Progenitor cell of endocrine pancreas (in vitro differentiated cells): ENCODE data around the gene KRTAP1-4. TPM values are rescaled to one million over a fixed set of nuclear protein-coding genes. Genes with fewer than 3 reads are reported as not detected.
"Not testable (repeated sequence)": the region's sequence is repeated elsewhere in the genome, so short reads cannot be mapped to it uniquely, and the experiment has no call there.

Experiments
- DNase-seq: peaks from one replicate; pipeline ENCODE4 v3.0.0; 2021; ENCODE audit warnings: low spot score; ENCODE audit not compliant: unreplicated experiment
- H3K27ac Mint-ChIP-seq: 2 replicates; pipeline ENCODE4 v1.8.0; 2021; ENCODE audit warnings: mild to moderate bottlenecking, moderate library complexity, mixed read lengths
- H3K27me3 Mint-ChIP-seq: 2 replicates; pipeline ENCODE4 v1.8.0; 2021; ENCODE audit warnings: mixed read lengths
- H3K36me3 Mint-ChIP-seq: 2 replicates; pipeline ENCODE4 v1.8.0; 2022; ENCODE audit warnings: mixed read lengths; ENCODE audit not compliant: insufficient read depth
- H3K4me1 Mint-ChIP-seq: 2 replicates; pipeline ENCODE4 v1.8.0; 2021; ENCODE audit warnings: low read depth, mixed read lengths
- H3K4me3 Mint-ChIP-seq: 2 replicates; pipeline ENCODE4 v1.8.0; 2021; ENCODE audit warnings: low read depth, mild to moderate bottlenecking, moderate library complexity, mixed read lengths
- H3K9me3 Mint-ChIP-seq: 2 replicates; pipeline ENCODE4 v1.8.0; 2021; ENCODE audit warnings: low read depth, mixed read lengths
- CTCF ChIP-seq: fragments of 200-600 bp; sonication (generic); IDR thresholded peaks from one replicate; pipeline ENCODE4 v1.5.0; 2021; ENCODE audit warnings: antibody characterized with exemption, mild to moderate bottlenecking; ENCODE audit not compliant: unreplicated experiment
- total RNA-seq: library from RNA; stranded (reverse); gene quantifications from 2 replicates; pipeline ENCODE4 v1.2.1, GENCODE V29; 2021

The KRTAP1-4 gene
- total RNA-seq, 1 donor from 2014 or later = not detected

- H3K27ac Mint-ChIP-seq = peak within 1 kb of the TSS; percentile 87
- TF ChIP-seq CTCF = no peak
- no peak for DNase-seq
- peaks cover 6% of the 10 kb centered on the region for H3K9me3 Mint-ChIP-seq
- no peaks in the 10 kb centered on the region for H3K36me3 Mint-ChIP-seq
- peaks cover 10% of the 10 kb centered on the region for H3K4me1 Mint-ChIP-seq
- H3K4me3 Mint-ChIP-seq = no peak within 1 kb of the TSS
- H3K27me3 Mint-ChIP-seq = no peaks in the 10 kb centered on the region
Observed at GRCh38 chr17:41060052-41060604, 30.1 kb upstream of the KRTAP1-4 start, which contains the start of gene KRTAP2-3. Gene KRTAP2-3 (minus strand): TSS chr17:41060114. CDS start chr17:41060050, 64 bp downstream.

- H3K9me3 Mint-ChIP-seq, H3K4me3 Mint-ChIP-seq, H3K36me3 Mint-ChIP-seq, H3K27ac Mint-ChIP-seq, H3K4me1 Mint-ChIP-seq, H3K27me3 Mint-ChIP-seq, DNase-seq: not testable (repeated sequence)
Observed at GRCh38 chr17:41059276-41060051, 29.5 kb upstream of the KRTAP1-4 start.

GRCh38 chr17:41058741-41059140 is 28.7 kb upstream of the KRTAP1-4 start:
- no peak for DNase-seq
- TF ChIP-seq CTCF = no peak
- H3K27me3 Mint-ChIP-seq = no peaks in the 10 kb centered on the region
- H3K9me3 Mint-ChIP-seq = peaks cover 6% of the 10 kb centered on the region
- no peaks in the 10 kb centered on the region for H3K36me3 Mint-ChIP-seq
- H3K4me3 Mint-ChIP-seq = no peak overlapping the region
- peaks cover 8% of the 10 kb centered on the region for H3K4me1 Mint-ChIP-seq
- no peak overlapping the region for H3K27ac Mint-ChIP-seq

- Mint-ChIP-seq H3K27ac (no peak overlapping the region), H3K27me3 (no peaks in the 10 kb centered on the region), H3K4me3 (no peak overlapping the region), H3K9me3 (peaks cover 15% of the 10 kb centered on the region), H3K36me3 (peaks cover 2% of the 10 kb centered on the region), H3K4me1 (peaks cover 8% of the 10 kb centered on the region)
- no peak for TF ChIP-seq CTCF
- no peak for DNase-seq
Observed at GRCh38 chr17:41057547-41057946, 27.6 kb upstream of the KRTAP1-4 start.

GRCh38 chr17:41055130-41055529 is 25.1 kb upstream of the KRTAP1-4 start, which contains the start of gene KRTAP2-2:
Gene KRTAP2-2 (minus strand): TSS chr17:41055230. CDS start chr17:41055211, 19 bp downstream.
- peaks cover 17% of the 10 kb centered on the region for H3K9me3 Mint-ChIP-seq
- not testable (repeated sequence) for H3K27ac Mint-ChIP-seq, DNase-seq, H3K27me3 Mint-ChIP-seq, H3K4me3 Mint-ChIP-seq, H3K36me3 Mint-ChIP-seq, H3K4me1 Mint-ChIP-seq

- DNase-seq, H3K27me3 Mint-ChIP-seq, H3K4me3 Mint-ChIP-seq, H3K4me1 Mint-ChIP-seq, H3K36me3 Mint-ChIP-seq, H3K27ac Mint-ChIP-seq: not testable (repeated sequence)
- H3K9me3 Mint-ChIP-seq = peaks cover 17% of the 10 kb centered on the region
Observed at GRCh38 chr17:41054556-41054955, 24.6 kb upstream of the KRTAP1-4 start.
